Measurements from ENCODE around the gene NVL. TPM values are rescaled to one million over a fixed set of nuclear protein-coding genes. Genes with fewer than 3 reads are reported as not detected.

The NVL gene
- total RNA-seq, 1 experiment from 2014 or later, result 21.9 TPM

DNA sequence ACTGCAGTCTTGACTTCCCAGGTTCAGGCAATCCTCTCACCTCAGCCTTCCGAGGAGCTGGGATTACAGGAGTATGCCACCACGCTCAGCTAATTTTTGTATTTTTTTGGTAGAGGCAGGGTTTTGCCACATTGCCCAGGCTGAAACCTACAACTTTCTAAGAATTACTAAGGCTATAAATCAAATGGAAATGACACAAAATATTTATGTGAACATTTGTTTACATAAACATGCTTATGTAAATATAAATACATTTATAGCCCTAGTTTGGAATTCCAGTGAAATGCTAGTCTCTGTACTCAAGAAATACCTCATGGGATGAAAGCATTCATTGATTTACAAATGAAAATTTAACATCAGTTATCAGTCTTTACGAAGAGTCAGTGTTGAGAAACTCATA is 47.8 kb downstream of the NVL start:
- no peaks in the 10 kb centered on the region for H3K4me1 ChIP-seq (ENCODE audit: control insufficient read depth in 1 of 2, insufficient read depth in 2 of 2, low read length in 2 of 2)
- ATAC-seq (no peak), DNase-seq (ENCODE audit: low read depth, low spot score) (no peak)
- POLR2A ChIA-PET, result no interaction called here
- CTCF ChIA-PET, result no interaction called here
- H3K4me3 ChIP-seq (replicated peaks in 1 of 2; ENCODE audit: low read depth in 1 of 2, low read length in 2 of 2), result no peak overlapping the region
- no peaks in the 10 kb centered on the region for H4K20me1 ChIP-seq (ENCODE audit: insufficient read depth)
- H3K4me2 ChIP-seq (ENCODE audit: low read length), result no peak overlapping the region
- H3K9me3 ChIP-seq (ENCODE audit: control insufficient read depth in 1 of 2, insufficient read depth in 1 of 2, low read depth in 1 of 2, low read length in 2 of 2), result no peaks in the 10 kb centered on the region
- RAD21 ChIA-PET (ENCODE audit: low non-redundant PET in 1 of 2, low total read pairs in 2 of 2, uncharacterized antibody in 2 of 2, unreplicated experiment in 2 of 2), result no interaction called here
- no peaks in the 10 kb centered on the region for H3K9me2 ChIP-seq (ENCODE audit: insufficient read depth)
- H3K9ac ChIP-seq (ENCODE audit: low read length), result no peak overlapping the region
- no peaks in the 10 kb centered on the region for H3K79me2 ChIP-seq (ENCODE audit: insufficient read depth, low read length)
- intact Hi-C loops (cut with micrococcal nuclease), result no loop called here
- H2AFZ ChIP-seq (ENCODE audit: low read depth, low read length, poor library complexity, severe bottlenecking), result no peak overlapping the region
- BruUV-seq (replicated peaks), result no TSS peak
- no peaks in the 10 kb centered on the region for H3K27me3 ChIP-seq (ENCODE audit: insufficient read depth, low read length)
- peaks cover 5 to 12% of the 10 kb centered on the region in 2 experiments; a peak in 3 of 4 replicates for H3K36me3 ChIP-seq (ENCODE audit: control insufficient read depth in 1 of 2, insufficient read depth in 2 of 2, low read length in 2 of 2)
- no peak overlapping the region for H3K27ac ChIP-seq (ENCODE audit: low read depth, low read length)
- TF ChIP-seq, protein P1, sequence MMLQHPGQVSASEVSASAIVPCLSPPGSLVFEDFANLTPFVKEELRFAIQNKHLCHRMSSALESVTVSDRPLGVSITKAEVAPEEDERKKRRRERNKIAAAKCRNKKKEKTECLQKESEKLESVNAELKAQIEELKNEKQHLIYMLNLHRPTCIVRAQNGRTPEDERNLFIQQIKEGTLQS (IDR thresholded peaks at IDR 0.05), result no peak
- TF ChIP-seq EGR1 (IDR thresholded peaks at IDR 0.05; ENCODE audit: low read depth) (no peak), EZH2phosphoT487 (IDR thresholded peaks at IDR 0.05; ENCODE audit: borderline replicate concordance) (no peak), SRF (IDR thresholded peaks at IDR 0.05; ENCODE audit: low read depth) (no peak), POLR2A (IDR thresholded peaks at IDR 0.05; ENCODE audit: borderline replicate concordance, extremely low read depth, insufficient read depth, insufficient read length) (no peak), ZNF274 (IDR thresholded peaks at IDR 0.05; ENCODE audit: low read depth, low read length) (no peak), SP1 (IDR thresholded peaks at IDR 0.05; ENCODE audit: low read depth) (no peak), ZFX (IDR thresholded peaks at IDR 0.05) (no peak), RAD21 (IDR thresholded peaks at IDR 0.05; ENCODE audit: low read depth) (no peak), FOSL1 (IDR thresholded peaks at IDR 0.05; ENCODE audit: low read depth) (no peak), YY1 (IDR thresholded peaks at IDR 0.05; ENCODE audit: extremely low read depth, insufficient replicate concordance, low read depth, low read length) (no peak)
- TF ChIP-seq, protein P2, sequence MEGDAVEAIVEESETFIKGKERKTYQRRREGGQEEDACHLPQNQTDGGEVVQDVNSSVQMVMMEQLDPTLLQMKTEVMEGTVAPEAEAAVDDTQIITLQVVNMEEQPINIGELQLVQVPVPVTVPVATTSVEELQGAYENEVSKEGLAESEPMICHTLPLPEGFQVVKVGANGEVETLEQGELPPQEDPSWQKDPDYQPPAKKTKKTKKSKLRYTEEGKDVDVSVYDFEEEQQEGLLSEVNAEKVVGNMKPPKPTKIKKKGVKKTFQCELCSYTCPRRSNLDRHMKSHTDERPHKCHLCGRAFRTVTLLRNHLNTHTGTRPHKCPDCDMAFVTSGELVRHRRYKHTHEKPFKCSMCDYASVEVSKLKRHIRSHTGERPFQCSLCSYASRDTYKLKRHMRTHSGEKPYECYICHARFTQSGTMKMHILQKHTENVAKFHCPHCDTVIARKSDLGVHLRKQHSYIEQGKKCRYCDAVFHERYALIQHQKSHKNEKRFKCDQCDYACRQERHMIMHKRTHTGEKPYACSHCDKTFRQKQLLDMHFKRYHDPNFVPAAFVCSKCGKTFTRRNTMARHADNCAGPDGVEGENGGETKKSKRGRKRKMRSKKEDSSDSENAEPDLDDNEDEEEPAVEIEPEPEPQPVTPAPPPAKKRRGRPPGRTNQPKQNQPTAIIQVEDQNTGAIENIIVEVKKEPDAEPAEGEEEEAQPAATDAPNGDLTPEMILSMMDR (IDR thresholded peaks at IDR 0.05 in 2 of 3, conservative IDR thresholded peaks at IDR 0.05 in 1 of 3; ENCODE audit: borderline replicate concordance in 1 of 3, insufficient read depth in 1 of 3, low read depth in 2 of 3, low read length in 2 of 3), result no peak
- TF ChIP-seq, protein P3, sequence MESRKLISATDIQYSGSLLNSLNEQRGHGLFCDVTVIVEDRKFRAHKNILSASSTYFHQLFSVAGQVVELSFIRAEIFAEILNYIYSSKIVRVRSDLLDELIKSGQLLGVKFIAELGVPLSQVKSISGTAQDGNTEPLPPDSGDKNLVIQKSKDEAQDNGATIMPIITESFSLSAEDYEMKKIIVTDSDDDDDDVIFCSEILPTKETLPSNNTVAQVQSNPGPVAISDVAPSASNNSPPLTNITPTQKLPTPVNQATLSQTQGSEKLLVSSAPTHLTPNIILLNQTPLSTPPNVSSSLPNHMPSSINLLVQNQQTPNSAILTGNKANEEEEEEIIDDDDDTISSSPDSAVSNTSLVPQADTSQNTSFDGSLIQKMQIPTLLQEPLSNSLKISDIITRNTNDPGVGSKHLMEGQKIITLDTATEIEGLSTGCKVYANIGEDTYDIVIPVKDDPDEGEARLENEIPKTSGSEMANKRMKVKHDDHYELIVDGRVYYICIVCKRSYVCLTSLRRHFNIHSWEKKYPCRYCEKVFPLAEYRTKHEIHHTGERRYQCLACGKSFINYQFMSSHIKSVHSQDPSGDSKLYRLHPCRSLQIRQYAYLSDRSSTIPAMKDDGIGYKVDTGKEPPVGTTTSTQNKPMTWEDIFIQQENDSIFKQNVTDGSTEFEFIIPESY (IDR thresholded peaks at IDR 0.05; ENCODE audit: extremely low read depth, insufficient replicate concordance, low read length), result no peak

Measured in HCT116 (cell line).